ENCODE data around the gene FTCDNL1.

FTCDNL1 gene

DNA sequence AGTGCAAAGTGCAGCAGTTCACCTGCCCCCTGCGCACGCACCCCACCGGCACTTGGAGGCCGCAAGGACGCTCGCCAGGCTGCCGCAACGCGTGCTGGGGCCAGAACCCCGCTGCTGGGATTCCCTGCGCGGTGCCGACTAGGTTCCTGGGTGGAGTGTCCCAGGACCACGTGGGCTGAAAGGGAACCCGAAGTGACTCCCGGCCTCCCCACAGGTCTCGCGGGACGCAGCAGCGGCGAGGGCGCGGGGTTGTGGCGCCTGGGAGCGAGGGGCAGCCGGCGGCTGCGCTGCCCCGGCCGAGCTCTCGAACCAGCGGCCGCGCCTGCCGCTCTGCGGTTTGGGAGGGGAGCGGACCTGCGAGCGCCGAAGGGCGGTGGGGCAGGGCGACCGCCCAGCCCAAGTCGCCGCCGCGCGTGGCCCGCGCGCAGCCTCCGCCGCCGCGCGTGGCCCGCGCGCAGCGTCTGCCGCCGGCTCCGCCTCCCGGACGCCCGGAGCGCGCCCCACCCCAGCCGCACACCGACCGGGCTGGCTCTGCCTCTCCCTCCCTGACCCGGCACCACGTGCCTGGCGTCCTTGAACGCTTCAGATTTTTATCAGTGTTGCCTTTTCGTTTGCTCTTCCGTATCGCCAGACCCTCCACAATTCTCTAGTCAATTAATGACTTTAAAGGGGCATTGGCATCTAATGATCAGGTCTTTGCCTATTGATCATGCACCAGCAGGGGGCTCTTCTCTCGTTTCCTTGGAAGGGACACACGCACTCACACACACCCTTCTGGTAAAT, at the start of gene FTCDNL1:
Gene FTCDNL1 (minus strand): TSS at position 475 of the 783 bp plus-strand sequence. CDS start 2,230 bp downstream, outside the sequence.
- DNase-seq, result no peak

DNA sequence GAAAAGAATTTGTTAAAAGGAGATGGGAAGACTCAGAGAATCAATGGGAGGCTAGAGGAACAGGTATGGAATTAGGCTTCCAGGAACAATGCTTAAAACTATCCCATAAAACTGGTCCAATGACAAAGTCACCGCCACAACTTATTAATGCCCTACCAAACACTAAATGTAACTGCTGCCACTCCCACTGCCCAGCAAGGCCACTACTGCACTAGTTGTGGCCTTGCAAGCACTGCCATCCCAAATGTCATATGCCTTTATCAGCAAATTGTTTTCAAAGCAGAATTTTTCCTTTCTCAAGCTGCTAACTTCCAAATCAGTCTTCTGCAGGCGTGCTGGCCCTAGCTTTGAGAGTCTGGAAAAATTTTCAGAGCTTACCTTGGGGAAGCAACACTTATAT, 45.6 kb upstream of the FTCDNL1 start:
- DNase-seq, result no peak

DNA sequence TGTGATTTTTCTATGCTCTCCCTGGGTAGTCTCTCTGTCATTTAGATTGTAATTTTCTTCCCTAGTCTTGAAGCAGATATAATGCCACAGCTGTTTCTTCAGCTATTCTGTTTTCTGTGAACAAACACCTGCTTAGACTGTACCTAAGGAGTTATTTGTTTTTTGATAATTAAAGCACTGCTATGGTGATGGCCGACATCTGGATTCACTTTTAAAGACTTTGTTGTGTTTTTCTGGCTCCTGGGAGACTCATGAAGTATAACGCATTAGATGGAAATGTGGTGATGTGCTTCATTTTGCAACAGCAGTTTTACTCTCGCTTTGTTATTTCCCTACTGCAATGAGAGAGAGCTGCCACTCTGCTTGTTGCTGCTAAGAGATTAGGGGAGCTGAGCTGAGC, 44.4 kb upstream of the FTCDNL1 start:
- no peak for DNase-seq

DNA sequence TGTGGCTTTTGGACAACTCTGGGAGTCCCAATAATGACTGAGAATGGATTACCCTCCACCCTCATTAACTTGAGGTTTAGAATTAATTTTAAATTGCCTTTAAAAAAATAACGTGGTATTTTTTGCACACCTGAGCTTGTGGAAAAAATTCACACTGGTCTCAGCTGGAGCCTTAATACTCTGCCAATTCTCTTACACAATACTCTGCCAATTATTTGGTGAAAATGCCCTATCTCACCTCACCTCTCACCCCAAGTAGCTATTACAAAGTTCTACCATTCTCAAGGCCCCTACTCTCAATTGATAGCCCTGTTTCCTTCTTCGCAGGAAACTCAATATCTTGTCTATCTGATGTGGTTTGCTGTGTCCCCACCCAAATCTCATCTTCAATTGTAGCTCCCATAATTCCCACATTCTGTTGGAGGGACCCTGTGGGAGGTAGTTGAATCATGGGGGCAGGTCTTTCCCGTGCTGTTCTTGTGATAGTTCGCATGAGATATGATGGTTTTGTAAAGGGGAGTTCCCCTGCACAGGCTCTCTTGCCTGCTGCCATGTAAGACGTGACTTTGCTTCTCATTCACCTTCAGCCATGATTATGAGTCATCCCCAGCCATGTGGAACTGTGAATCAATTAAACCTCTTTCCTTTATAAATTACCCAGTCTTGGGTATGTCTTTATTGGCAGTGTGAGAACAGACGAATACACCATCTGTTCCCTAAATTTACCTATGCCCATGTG, 32.7 kb upstream of the FTCDNL1 start:
- no peak for DNase-seq

DNA sequence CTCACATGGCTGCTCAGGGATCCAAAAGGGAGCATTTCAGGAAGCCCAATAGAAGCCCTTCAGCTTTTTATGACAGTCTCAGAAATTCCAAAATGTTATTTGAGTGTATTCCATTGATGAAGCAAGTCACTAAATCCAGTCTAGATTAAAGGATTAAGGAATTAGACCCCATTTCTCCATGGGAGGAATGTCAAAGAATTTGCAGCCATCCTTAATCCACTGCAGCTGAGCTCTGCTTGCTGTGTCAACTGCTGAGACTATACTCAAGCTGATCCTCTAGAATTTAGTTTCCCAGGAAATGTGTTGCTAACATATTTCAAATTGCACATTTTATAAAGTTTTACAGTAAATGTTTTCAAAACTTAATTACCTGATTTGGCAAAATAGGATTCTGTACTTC, 31.7 kb upstream of the FTCDNL1 start:
- DNase-seq, result no peak

DNA sequence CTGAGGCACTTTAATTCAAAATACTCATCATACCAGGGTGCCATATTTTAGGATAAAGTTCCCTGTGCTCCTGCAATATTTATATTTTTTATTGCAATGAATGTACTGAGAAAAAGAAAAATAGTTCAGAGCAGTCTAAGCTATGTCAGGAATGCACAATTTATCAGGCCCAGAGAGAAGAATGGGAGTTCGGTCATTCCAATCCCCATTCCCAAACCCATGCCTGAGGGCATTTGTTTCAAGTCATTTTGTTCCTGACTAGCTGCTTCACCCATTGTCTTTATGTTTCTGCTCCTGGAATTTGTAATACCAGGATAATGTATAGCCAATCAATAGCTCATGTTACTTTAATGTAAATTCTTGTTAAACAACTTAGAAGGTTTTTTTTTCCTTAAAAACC, 24.4 kb upstream of the FTCDNL1 start:
- DNase-seq, result no peak

DNA sequence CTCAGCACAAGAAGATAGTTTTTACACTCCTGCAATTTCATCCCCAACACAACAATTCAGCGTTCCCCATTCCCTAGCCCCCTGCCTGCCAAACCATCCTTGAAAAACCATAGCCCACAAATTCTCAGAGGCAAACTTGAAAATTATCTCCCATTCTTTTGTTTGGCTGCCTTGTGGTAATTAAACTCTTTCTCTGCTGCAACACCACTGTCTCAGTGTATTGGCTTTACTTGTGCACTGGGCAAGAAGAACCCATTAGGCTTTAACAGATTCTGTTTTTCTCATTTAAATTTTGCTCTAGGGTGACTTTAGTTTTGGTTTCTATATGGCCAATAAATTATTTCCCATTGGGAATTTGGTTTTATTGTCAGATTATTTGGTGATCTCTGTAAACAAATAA, 23.2 kb upstream of the FTCDNL1 start:
- no peak for DNase-seq

DNA sequence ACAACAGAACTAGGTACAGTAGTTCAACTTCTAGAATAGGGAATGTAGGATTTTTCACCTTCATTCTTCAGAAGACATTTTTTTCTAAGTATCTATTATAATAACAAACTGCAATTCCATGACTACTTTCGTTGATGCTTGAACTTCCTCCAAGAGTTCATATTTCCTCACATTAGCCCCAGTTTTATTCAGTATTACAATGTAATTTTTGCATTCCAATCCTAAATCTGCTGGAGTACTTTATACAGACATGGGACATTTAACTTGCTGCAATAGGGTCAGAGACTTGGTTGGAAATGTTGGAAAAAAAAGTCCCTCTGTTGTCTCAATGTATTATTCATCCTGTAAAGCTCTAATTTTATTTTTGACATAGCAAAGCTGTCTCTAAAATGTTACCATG, 19.6 kb upstream of the FTCDNL1 start:
- no peak for DNase-seq

DNA sequence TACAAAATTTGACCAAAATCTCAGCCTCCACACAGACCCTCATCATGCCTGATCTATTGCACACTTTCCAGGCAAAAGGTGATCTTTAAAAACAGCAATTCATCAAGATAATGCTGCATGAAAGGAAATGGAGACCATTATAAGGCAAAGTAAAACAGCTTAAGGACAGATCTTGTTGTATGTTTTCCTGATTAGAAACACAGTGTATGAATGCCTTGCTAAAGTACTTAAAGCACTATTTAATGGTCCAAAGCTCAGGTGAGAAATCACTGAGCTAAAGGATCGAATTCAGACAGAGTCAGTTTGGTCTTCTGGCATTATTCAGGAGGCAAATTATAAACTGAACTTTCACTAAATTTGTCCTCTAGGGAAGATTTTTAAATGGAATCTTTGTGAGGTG, 18.7 kb upstream of the FTCDNL1 start:
- DNase-seq, result no peak

DNA sequence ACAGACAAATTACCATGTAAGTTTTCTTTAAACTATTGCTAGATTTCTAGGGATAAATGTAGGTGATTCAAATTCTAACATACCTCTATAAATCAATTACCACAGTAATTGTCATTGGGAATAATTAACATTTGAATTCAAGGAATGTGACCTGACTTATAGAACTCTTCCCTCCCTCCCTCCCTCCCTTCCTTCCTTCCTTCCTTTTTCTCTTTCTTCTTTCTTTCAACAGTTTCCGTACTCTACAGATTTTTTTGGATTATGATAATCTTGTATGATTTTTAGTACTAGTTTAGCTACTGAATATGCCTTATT, 18.2 kb upstream of the FTCDNL1 start:
- DNase-seq, result no peak

DNA sequence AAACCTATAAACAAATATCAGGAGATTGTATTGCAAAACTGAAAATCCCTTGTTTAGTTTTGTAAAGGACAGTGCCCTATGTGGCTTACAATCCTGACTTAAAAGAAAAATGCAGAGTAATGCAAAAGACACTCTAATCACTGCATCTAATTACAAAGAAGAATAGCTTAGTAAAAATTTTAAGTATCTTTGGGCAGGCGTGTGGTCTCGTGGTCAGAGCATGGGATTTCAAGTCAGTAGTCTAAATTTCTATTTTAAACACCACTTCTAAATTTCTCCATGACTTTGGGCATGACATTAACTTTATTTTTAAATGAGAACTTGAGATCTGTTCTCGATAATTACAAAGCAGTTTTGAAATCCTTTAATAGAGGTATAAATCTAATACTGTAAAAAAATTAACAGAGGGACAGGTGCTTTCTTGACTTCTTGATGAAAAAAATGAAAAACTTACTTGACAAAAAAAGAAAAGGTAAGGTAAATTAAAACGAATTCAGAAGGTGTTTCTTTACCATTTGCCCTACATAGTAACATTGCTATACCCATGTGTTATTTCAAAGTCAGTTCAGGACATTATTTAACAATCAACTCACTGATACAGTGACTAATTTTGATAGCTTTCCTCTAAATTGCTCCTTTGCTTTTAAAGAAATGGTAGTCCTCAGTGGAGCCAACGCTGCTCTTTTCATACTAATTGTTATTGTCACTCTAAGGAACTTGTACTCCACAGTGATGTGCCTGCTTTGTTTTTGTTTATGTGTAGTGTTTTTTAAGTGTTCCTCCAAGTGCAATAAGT, 17.6 kb upstream of the FTCDNL1 start:
- no peak for DNase-seq

DNA sequence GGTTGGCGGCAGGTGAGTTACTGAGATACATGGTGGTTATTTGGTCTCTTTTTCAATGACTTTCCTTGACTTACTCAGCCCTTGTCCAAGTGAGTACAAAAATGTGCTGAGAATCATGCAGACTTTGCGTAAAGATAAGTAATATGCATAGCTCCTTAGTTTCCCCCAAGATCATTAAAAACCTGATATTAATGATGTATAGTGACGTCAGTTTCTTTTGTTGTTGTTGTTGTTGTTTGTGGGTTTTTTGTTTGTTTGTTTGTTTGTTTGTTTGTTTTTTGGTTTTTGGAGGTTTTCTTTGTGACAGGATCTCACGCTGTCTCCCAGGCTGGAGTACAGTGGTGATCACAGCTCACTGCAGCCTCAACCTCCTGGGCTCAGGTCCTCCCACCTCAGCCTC, 14.9 kb upstream of the FTCDNL1 start:
- no peak for DNase-seq

DNA sequence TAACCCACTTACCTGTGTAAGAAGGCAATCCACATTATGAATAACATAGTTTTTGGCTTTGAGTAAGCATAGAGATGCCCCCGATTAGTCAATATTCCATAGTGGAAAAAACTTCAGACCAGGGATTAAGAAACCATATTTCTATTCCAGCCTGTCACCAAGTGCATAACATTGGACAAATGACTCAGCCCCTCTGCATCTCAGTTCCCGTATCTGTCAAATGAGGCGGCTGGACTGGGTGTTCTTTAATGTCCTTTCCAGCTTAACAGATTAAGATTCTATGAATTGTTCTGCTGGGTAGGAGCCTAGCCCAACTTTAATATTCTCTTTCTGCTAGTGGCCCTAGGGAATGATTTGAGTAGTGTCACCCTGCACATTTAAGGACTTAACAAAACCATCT, 11.8 kb upstream of the FTCDNL1 start:
- DNase-seq, result no peak

DNA sequence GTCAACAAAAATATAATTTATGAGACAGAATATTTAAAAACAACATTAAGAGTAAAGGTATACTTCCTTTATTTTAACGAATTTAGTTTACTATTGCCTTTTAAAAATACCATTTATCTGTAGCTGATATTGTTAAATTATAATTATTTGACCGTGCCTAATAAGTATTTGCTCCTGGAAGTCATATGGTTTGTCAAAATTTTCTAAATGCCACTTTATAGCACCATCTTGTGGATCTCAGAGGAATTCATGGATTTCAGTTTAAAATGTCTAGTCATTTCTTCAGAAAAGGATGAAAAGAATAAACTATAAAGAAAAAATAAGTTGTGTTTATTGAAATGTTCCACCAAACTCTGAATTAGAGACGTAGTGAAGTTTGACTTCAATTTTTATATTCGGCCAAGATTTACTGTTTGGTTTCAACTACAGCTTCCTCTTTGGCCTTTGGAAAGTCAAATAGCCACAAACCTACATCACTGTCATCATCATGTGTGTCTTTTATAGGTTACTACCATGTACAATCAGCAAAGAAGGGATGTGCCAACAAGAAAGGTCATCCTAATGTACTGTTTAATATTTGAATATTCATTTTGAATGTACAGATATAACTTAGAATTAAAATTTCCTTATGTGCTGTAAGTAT, 10.3 kb upstream of the FTCDNL1 start:
- DNase-seq, result peak in 1 of 2 experiments; percentile 4

DNA sequence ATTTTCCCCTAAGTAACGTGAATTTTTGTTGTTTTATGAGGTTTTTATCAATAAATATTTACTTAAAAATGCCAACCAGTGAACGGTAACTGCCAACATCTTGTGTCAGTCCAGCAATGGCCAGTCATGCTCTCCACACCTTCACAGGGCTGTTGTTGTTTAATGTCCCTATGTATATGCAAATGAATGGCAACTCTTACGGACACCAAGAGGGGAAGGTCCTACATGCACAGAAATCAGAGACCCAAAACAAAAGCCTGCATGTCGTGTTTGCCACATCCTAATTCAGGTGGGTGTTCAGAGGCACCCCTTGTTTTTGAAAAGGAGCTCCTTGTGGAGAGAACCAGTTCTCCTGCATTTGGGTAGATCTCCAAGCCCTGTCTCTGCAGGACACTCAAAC, 4.8 kb upstream of the FTCDNL1 start:
- DNase-seq, result no peak

DNA sequence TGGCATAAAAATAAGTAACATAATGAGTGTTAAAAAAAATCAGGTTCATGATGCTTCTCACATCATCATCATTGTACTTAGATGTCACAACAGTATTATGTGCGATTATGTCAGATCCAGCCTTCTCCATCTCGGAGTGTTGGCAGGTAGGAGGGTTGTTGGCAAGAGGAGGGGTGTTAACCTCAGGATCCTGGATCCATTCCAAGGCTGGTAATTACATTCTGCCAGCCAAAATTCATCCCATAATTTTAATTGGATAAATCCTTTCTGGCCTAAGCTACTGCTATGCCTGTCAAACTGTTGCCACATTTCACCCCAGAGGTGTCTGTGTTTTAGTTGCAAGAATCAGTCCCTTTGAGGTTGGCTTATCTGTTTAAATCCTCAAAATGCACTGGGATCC, 891 bp upstream of the FTCDNL1 start:
- DNase-seq, result peak; percentile 48 to 73

DNA sequence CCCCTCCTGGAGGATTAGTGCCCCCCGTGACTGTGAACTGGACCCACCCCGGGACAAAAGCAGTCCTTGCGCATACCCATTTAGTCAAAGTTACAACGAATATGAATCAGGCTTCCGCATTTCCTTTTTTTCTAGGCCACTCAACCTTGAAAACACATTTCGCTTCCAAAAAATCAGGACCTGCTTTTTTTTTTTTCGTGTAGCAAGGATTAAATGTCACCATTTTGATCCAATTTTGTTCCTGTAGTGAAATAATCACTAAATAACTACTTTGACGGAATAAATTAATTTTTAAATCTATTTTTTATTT, 464 bp upstream of the FTCDNL1 start:
- no peak for DNase-seq

DNA sequence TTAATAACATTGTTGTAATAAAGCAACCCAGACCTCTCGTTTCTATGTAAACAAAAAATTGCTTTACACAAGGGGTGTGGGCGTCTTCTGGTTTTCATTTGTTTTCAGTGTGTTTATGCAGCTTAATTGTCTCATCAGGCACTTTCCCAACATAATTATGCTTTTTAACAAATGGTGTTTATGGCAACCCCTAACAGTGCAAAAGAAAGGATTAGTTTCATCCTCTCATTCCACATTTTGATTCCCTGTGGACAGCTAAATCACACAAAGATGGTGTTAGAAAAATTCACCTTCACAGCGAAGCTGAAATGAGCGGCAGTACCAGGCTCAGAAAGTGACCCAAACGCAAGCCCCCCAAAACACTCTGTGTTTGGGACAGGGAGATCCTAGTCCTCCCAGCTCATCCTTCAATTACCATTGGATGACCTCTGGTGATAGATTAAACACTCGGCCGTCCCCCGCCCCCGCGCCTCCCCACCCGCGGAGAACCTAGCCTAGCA, 724 bp downstream of the FTCDNL1 start:
- DNase-seq, result no peak

DNA sequence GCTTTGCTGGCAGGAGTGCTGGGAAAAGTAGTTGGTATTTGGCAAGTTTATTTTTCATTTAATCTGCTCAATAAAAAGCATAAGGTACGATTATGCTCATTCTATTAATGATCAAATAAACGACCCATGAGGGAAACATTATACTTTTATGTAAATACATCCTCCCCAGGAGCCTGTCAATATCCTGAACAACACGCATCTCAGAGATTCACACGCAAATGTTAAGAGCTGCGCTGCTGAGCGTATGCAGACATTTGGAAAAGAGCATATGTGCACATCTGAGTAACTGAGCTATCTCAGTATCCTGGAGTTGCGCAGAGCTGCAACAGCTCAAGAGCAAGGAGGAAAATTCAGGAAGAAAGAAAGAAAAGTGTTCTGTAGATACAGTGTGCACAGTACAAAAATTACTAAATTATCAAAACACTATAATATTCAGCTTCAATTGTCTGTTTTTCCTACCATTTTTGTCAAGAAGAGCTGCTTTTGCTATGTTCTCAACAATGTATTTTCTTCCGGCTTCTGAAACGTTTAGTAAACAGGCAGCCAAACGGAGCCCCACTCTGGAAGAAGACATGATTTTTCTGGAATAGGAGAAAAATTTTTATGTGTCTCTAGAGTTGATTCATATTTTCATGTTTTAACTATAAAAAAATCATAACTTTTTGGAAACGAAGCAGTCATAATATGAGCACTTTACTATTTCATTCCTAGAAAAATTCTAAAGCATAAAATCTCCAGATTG, 2.4 kb downstream of the FTCDNL1 start:
- no peak for DNase-seq

DNA sequence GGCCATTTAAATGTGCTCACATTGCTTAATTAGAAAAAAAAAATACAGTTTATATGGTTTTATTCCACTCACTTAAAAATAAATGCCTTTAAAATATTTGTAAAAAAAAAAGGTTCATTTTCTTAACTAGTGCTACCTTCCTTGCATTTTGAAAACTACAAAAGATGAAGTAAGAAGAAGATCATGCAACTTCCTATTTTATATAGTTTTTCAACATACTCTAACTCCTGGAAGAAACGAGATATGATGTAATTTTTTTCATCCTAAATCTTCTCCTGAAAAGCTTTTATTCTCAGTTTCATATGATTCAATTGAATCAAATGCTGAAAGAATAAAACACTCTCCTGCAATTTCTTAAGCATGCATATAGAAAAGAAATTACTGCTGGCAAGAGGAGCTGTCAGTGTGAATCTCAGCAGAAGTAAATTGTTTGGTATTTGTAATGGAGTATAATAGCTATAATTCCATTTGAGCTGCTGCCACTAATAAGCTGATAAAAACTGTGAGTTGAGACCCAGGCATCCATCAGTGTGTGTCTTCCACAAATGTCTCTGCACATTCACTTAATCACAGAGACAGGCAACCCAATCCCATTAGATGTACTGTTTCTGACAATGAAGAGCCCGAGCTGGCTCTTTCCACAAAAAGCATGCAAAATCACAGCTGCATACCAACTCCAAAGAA, 3.7 kb downstream of the FTCDNL1 start:
- DNase-seq, result no peak

DNA sequence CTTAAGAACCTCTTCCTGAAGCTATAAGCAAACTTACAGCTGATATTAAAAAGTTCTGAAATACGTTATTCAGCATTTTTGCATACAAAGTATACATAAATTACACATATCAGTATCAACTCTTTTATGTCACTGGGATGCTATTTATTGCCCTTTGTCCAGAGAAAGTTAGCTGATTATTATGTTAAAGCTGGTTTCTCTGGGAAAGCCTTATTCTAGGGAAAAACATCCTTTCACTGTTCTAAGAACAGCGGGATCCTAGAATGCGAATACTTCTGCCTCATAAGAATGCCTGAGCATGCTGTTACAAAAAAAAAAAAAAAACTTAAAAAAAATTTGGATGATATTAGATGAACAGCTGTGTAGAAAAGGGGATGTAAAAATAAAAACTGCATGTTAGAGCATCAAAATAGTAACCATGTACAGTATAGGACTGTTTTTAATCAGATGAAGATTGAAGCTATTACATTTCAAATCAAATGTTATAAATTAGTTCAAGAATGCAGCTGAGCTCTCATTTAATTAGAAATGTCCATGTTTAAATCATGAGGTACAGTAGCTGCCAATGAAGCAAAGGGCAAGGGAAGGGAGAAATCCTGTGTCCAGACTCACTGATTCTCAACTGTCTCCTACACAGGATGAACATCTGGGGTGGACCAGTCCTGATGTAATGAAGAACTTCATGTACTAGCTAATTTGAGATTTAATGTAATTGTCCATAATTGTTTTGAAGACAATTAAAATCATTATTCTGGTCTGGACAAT, 8.2 kb downstream of the FTCDNL1 start:
- no peak for DNase-seq
